ENCODE results near the gene SDC3. TPM values are rescaled to one million over a fixed set of nuclear protein-coding genes. Genes with fewer than 3 reads are reported as not detected.

The SDC3 gene
- total RNA-seq, 1 experiment from 2014 or later = 10.0 TPM

DNA sequence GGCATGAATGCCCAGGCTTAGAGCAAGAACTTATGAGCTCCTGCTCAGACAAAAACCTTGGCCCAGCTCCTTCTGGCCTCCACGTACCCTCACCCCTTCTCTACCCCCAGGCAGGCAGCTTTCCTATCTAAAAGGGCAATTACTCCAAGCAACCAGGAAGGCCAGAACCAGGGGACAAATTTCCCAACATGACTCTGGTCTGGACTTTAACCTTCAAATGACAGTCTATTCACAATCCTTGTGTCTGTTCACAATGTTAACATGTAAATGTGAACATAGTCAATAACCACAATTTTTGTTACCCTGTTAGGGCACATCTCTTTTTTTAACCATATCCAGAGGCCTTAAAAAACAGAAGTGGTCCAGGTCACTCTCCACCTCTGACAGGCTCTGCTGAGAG is 86.6 kb downstream of the SDC3 start:
- H3K4me3 ChIP-seq (ENCODE audit: low read length) = no peak overlapping the region
- BruUV-seq (replicated peaks) = no TSS peak
- no peaks in the 10 kb centered on the region for H3K27me3 ChIP-seq (ENCODE audit: low read length)
- ChIA-PET POLR2A (ENCODE audit: unreplicated experiment) (interaction anchor here (0.6 kb wide), 1 partner anchor 476 kb away, joined by 3 read pairs; no protein-coding TSS in a partner anchor), CTCF (no interaction called here)
- peaks cover 13% of the 10 kb centered on the region for H3K4me1 ChIP-seq (ENCODE audit: insufficient read depth, low read length)
- DNase-seq (no peak), ATAC-seq (no peak)
- H3K4me2 ChIP-seq (ENCODE audit: low read length) = no peak overlapping the region
- no peak overlapping the region for H3K9ac ChIP-seq (ENCODE audit: low read length)
- no peaks in the 10 kb centered on the region for H3K79me2 ChIP-seq (ENCODE audit: low read length)
- H3K27ac ChIP-seq (ENCODE audit: low read length) = no peak overlapping the region
- no peaks in the 10 kb centered on the region for H3K36me3 ChIP-seq (ENCODE audit: low read depth, low read length)
- intact Hi-C loops (cut with micrococcal nuclease) = no loop called here
- no peak for TF ChIP-seq EZH2phosphoT487 (IDR thresholded peaks at IDR 0.05; ENCODE audit: borderline replicate concordance, low read length)
- TF ChIP-seq EZH2 (IDR thresholded peaks at IDR 0.05; ENCODE audit: low read length, unreplicated experiment) = no peak
- TF ChIP-seq, protein P1, sequence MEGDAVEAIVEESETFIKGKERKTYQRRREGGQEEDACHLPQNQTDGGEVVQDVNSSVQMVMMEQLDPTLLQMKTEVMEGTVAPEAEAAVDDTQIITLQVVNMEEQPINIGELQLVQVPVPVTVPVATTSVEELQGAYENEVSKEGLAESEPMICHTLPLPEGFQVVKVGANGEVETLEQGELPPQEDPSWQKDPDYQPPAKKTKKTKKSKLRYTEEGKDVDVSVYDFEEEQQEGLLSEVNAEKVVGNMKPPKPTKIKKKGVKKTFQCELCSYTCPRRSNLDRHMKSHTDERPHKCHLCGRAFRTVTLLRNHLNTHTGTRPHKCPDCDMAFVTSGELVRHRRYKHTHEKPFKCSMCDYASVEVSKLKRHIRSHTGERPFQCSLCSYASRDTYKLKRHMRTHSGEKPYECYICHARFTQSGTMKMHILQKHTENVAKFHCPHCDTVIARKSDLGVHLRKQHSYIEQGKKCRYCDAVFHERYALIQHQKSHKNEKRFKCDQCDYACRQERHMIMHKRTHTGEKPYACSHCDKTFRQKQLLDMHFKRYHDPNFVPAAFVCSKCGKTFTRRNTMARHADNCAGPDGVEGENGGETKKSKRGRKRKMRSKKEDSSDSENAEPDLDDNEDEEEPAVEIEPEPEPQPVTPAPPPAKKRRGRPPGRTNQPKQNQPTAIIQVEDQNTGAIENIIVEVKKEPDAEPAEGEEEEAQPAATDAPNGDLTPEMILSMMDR (conservative IDR thresholded peaks at IDR 0.05; ENCODE audit: low read depth, low read length) = no peak
- no peaks in the 10 kb centered on the region for H3F3A ChIP-seq (ENCODE audit: low read length, unreplicated experiment)
- no peaks in the 10 kb centered on the region for H3K9me3 ChIP-seq (ENCODE audit: low read length)
- H2AFZ ChIP-seq (ENCODE audit: low read length) = no peak overlapping the region
- no peaks in the 10 kb centered on the region for H4K20me1 ChIP-seq (ENCODE audit: low read length)
- H3K9me2 ChIP-seq (replicated peaks; ENCODE audit: low read length) = no peaks in the 10 kb centered on the region

DNA sequence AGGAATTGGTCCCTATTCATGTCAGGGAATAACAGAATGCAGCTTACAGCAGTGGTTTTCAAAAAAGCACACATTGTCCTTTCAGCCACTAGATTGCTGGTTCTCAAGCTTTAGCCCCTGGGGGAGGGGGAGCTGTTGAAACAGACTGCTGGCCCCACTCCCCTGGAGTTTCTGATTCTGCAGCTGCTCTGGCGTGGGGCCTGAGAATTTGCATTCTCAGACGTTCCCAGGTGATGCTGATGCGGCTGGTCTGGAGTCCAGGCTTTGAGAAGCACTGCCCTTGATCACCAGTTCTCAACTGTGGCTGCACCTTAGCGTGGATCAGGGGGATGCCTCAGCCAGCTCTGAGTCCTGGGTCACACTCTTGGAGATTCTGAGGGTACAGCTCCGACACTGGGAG is 88.3 kb downstream of the SDC3 start:
- no peak for ATAC-seq
- ChIA-PET POLR2A (ENCODE audit: unreplicated experiment) (no interaction called here), CTCF (no interaction called here)
- Histone ChIP-seq H4K20me1 (ENCODE audit: low read length) (no peaks in the 10 kb centered on the region), H2AFZ (ENCODE audit: low read length) (no peak overlapping the region), H3K27ac (ENCODE audit: low read length) (no peak overlapping the region), H3K27me3 (ENCODE audit: low read length) (no peaks in the 10 kb centered on the region), H3K4me3 (ENCODE audit: low read length) (no peak overlapping the region), H3K79me2 (ENCODE audit: low read length) (no peaks in the 10 kb centered on the region), H3K4me2 (ENCODE audit: low read length) (no peak overlapping the region), H3K9me2 (replicated peaks; ENCODE audit: low read length) (no peaks in the 10 kb centered on the region), H3K36me3 (ENCODE audit: low read depth, low read length) (no peaks in the 10 kb centered on the region), H3K4me1 (ENCODE audit: insufficient read depth, low read length) (peaks cover 25% of the 10 kb centered on the region), H3K9me3 (ENCODE audit: low read length) (no peaks in the 10 kb centered on the region), H3F3A (ENCODE audit: low read length, unreplicated experiment) (no peaks in the 10 kb centered on the region), H3K9ac (ENCODE audit: low read length) (no peak overlapping the region)
- TF ChIP-seq EZH2 (IDR thresholded peaks at IDR 0.05; ENCODE audit: low read length, unreplicated experiment) = no peak
- no peak for TF ChIP-seq EZH2phosphoT487 (IDR thresholded peaks at IDR 0.05; ENCODE audit: borderline replicate concordance, low read length)
- TF ChIP-seq, protein P1 (conservative IDR thresholded peaks at IDR 0.05; ENCODE audit: low read depth, low read length) = no peak
- intact Hi-C loops (cut with micrococcal nuclease) = no loop called here
- no TSS peak for BruUV-seq (replicated peaks)
- no peak for DNase-seq

Other genes starting within 250 kb of the SDC3 start
- gene MATN1, start 185.2 kb downstream of the SDC3 start, total RNA-seq (2014; rRNA removed) = 0.63 TPM in 1 of 2 replicates, not detected in the other
- not detected in 2 replicates for gene LAPTM5, start 151.0 kb downstream of the SDC3 start, total RNA-seq (2014; rRNA removed)
- 43.3 and 50.7 TPM in 2 replicates for gene PUM1, start 157.0 kb upstream of the SDC3 start, total RNA-seq (2014; rRNA removed)